Activated naive CD4-positive, alpha-beta T cell treated with anti-CD3 and anti-CD28 coated beads for 36 hours (primary cell): ENCODE results near the gene ZNF45. TPM values are rescaled to one million over a fixed set of nuclear protein-coding genes. Genes with fewer than 3 reads are reported as not detected.
A peak's percentile ranks its signal among the peaks of the same experiment; 100 is the strongest.
"Not testable (repeated sequence)": the region's sequence is repeated elsewhere in the genome, so short reads cannot be mapped to it uniquely, and the experiment has no call there.

Source experiments
- CTCF ChIA-PET: fragments of 350-600 bp; sonication (Branson Sonifier 250); formaldehyde crosslinking; loops from one replicate; lab custom pipeline; 2021; ENCODE audit warnings: antibody characterized with exemption; lab: Charles Lee
- DNase-seq: peaks from one replicate; pipeline ENCODE4 v3.0.0-alpha.2; 2020
- H3K27ac Mint-ChIP-seq: one replicate; pipeline ENCODE4 v1.8.0; 2021; ENCODE audit warnings: mild to moderate bottlenecking, mixed read lengths
- H3K27me3 Mint-ChIP-seq: one replicate; pipeline ENCODE4 v1.8.0; 2021; ENCODE audit warnings: low read depth, mixed read lengths
- H3K36me3 Mint-ChIP-seq: one replicate; pipeline ENCODE4 v1.8.0; 2021; ENCODE audit warnings: low read depth, mixed read lengths
- H3K4me1 Mint-ChIP-seq: one replicate; pipeline ENCODE4 v1.8.0; 2021; ENCODE audit warnings: low read depth, mixed read lengths
- H3K4me3 Mint-ChIP-seq: one replicate; pipeline ENCODE4 v1.8.0; 2021; ENCODE audit warnings: mild to moderate bottlenecking, moderate library complexity, mixed read lengths
- H3K9me3 Mint-ChIP-seq: one replicate; pipeline ENCODE4 v1.8.0; 2021; ENCODE audit warnings: mixed read lengths
- intact Hi-C: fragments of 100-400 bp; cut with micrococcal nuclease; formaldehyde crosslinking; loops from one replicate; pipeline ENCODE4 v1.15.1; 2023
- total RNA-seq, 2 experiments: library from RNA; stranded (reverse); gene quantifications; one replicate each; pipeline ENCODE4 v1.2.3, GENCODE V29; 2021

The ZNF45 gene
- total RNA-seq, 2 experiments from 2014 or later: 5.4 to 6.3 TPM

- Mint-ChIP-seq H3K36me3 (peaks cover 11% of the 10 kb centered on the region), H3K9me3 (peaks cover 35% of the 10 kb centered on the region)
- H3K4me3 Mint-ChIP-seq, H3K27me3 Mint-ChIP-seq, intact Hi-C loops, H3K4me1 Mint-ChIP-seq, CTCF ChIA-PET, DNase-seq, H3K27ac Mint-ChIP-seq: not testable (repeated sequence)
Observed at GRCh38 chr19:43947412-43947811, 12.3 kb upstream of the ZNF45 start.

- H3K27me3 Mint-ChIP-seq: peaks cover 5% of the 10 kb centered on the region
- H3K4me3 Mint-ChIP-seq: no peak overlapping the region
- H3K36me3 Mint-ChIP-seq: peaks cover 4% of the 10 kb centered on the region
- intact Hi-C loops: no loop called here
- no peaks in the 10 kb centered on the region for H3K4me1 Mint-ChIP-seq
- no peak for DNase-seq
- CTCF ChIA-PET: interaction anchor here (0.6 kb wide), 1 partner anchor 431 kb away, joined by 3 read pairs; no protein-coding TSS in a partner anchor
- peaks cover 10% of the 10 kb centered on the region for H3K9me3 Mint-ChIP-seq
- no peak overlapping the region for H3K27ac Mint-ChIP-seq
Observed at GRCh38 chr19:43941209-43941608, 6.1 kb upstream of the ZNF45 start.

- H3K36me3 Mint-ChIP-seq: no peaks in the 10 kb centered on the region
- H3K4me3 Mint-ChIP-seq: no peak overlapping the region
- no peak overlapping the region for H3K27ac Mint-ChIP-seq
- DNase-seq: no peak
- peaks cover 2% of the 10 kb centered on the region for H3K4me1 Mint-ChIP-seq
- peaks cover 7% of the 10 kb centered on the region for H3K9me3 Mint-ChIP-seq
- intact Hi-C loops: no loop called here
- H3K27me3 Mint-ChIP-seq: peaks cover 2% of the 10 kb centered on the region
- CTCF ChIA-PET: no interaction called here
Observed at GRCh38 chr19:43940719-43941118, 5.6 kb upstream of the ZNF45 start.

GRCh38 chr19:43939557-43940260 is 4.6 kb upstream of the ZNF45 start:
- H3K9me3 Mint-ChIP-seq: peaks cover 7% of the 10 kb centered on the region
- H3K4me3 Mint-ChIP-seq: no peak overlapping the region
- no peaks in the 10 kb centered on the region for H3K36me3 Mint-ChIP-seq
- no peak for DNase-seq
- CTCF ChIA-PET: no interaction called here
- H3K27ac Mint-ChIP-seq: no peak overlapping the region
- H3K4me1 Mint-ChIP-seq: peaks cover 6% of the 10 kb centered on the region
- intact Hi-C loops: no loop called here
- H3K27me3 Mint-ChIP-seq: peaks cover 2% of the 10 kb centered on the region

- H3K27ac Mint-ChIP-seq: no peak overlapping the region
- CTCF ChIA-PET: interaction anchor here (1.7 kb wide), 1 partner anchor 12 kb away, joined by 3 read pairs; no protein-coding TSS in a partner anchor
- H3K4me1 Mint-ChIP-seq: peaks cover 24% of the 10 kb centered on the region
- H3K4me3 Mint-ChIP-seq: peak overlapping the region; percentile 92
- peaks cover 5% of the 10 kb centered on the region for H3K9me3 Mint-ChIP-seq
- intact Hi-C loops: no loop called here
- DNase-seq: no peak
- no peaks in the 10 kb centered on the region for H3K27me3 Mint-ChIP-seq
- H3K36me3 Mint-ChIP-seq: peaks cover 17% of the 10 kb centered on the region
Observed at GRCh38 chr19:43936188-43936587, 1.1 kb upstream of the ZNF45 start.

GRCh38 chr19:43934055-43934984 is 762 bp downstream of the ZNF45 start:
- CTCF ChIA-PET: interaction anchor here (0.6 kb wide), 1 partner anchor 62 kb away, joined by 3 read pairs; no protein-coding TSS in a partner anchor
- Mint-ChIP-seq H3K4me3 (peak overlapping the region; percentile 92), H3K36me3 (peaks cover 32% of the 10 kb centered on the region), H3K27ac (peak overlapping the region; percentile 89), H3K9me3 (no peaks in the 10 kb centered on the region), H3K4me1 (peaks cover 24% of the 10 kb centered on the region), H3K27me3 (no peaks in the 10 kb centered on the region)
- DNase-seq: no peak
- intact Hi-C loops: loop anchor here (1.0 to 2.0 kb wide), 3 partner anchors 68 to 273 kb away; partner anchors contain the start of genes ZNF224 and ZNF230

- peaks cover 11% of the 10 kb centered on the region for H3K4me1 Mint-ChIP-seq
Observed at GRCh38 chr19:43928820-43929219, 6.3 kb downstream of the ZNF45 start.

GRCh38 chr19:43923875-43924274 is 11.2 kb downstream of the ZNF45 start:
- Mint-ChIP-seq H3K36me3 (peaks cover 93% of the 10 kb centered on the region), H3K4me3 (no peak overlapping the region), H3K27me3 (no peaks in the 10 kb centered on the region), H3K27ac (no peak overlapping the region), H3K4me1 (no peaks in the 10 kb centered on the region), H3K9me3 (peaks cover 28% of the 10 kb centered on the region)
- intact Hi-C loops: no loop called here
- CTCF ChIA-PET: interaction anchor here (0.7 kb wide), 1 partner anchor 1071 kb away, joined by 3 read pairs; no protein-coding TSS in a partner anchor
- DNase-seq: no peak

More at GRCh38 chr19:43928820-43929219, 6.3 kb downstream of the ZNF45 start:
- DNase-seq: no peak
- Mint-ChIP-seq H3K27me3 (no peaks in the 10 kb centered on the region), H3K27ac (no peak overlapping the region), H3K36me3 (peaks cover 84% of the 10 kb centered on the region), H3K4me3 (no peak overlapping the region), H3K9me3 (no peaks in the 10 kb centered on the region)
- intact Hi-C loops: no loop called here
- CTCF ChIA-PET: no interaction called here

GRCh38 chr19:43914051-43914450 is 21.0 kb downstream of the ZNF45 start:
- intact Hi-C loops: no loop called here
- CTCF ChIA-PET: interaction anchor here (0.6 kb wide), 1 partner anchor 234 kb away, joined by 7 read pairs; no protein-coding TSS in a partner anchor
- H3K27me3 Mint-ChIP-seq: no peaks in the 10 kb centered on the region
- no peak for DNase-seq
- peaks cover 64% of the 10 kb centered on the region for H3K9me3 Mint-ChIP-seq
- H3K36me3 Mint-ChIP-seq: peaks cover 72% of the 10 kb centered on the region
- H3K4me3 Mint-ChIP-seq: no peak overlapping the region
- no peaks in the 10 kb centered on the region for H3K4me1 Mint-ChIP-seq
- no peak overlapping the region for H3K27ac Mint-ChIP-seq

- CTCF ChIA-PET: no interaction called here
- Mint-ChIP-seq H3K9me3 (peaks cover 63% of the 10 kb centered on the region), H3K27ac (no peak overlapping the region)
Observed at GRCh38 chr19:43913383-43913782, 21.7 kb downstream of the ZNF45 start.

GRCh38 chr19:43910884-43911283 is 24.2 kb downstream of the ZNF45 start:
- CTCF ChIA-PET: no interaction called here
- no peak overlapping the region for H3K4me3 Mint-ChIP-seq
- intact Hi-C loops: no loop called here
- no peaks in the 10 kb centered on the region for H3K27me3 Mint-ChIP-seq
- no peak overlapping the region for H3K27ac Mint-ChIP-seq
- H3K9me3 Mint-ChIP-seq: peaks cover 71% of the 10 kb centered on the region
- no peaks in the 10 kb centered on the region for H3K4me1 Mint-ChIP-seq
- DNase-seq: no peak
- peaks cover 46% of the 10 kb centered on the region for H3K36me3 Mint-ChIP-seq

More at GRCh38 chr19:43913383-43913782, 21.7 kb downstream of the ZNF45 start:
- Mint-ChIP-seq H3K27me3 (no peaks in the 10 kb centered on the region), H3K36me3 (peaks cover 67% of the 10 kb centered on the region), H3K4me1 (no peaks in the 10 kb centered on the region), H3K4me3 (no peak overlapping the region)
- intact Hi-C loops: no loop called here
- no peak for DNase-seq

- H3K9me3 Mint-ChIP-seq: peaks cover 65% of the 10 kb centered on the region
- no peak overlapping the region for H3K4me3 Mint-ChIP-seq
- no peak overlapping the region for H3K27ac Mint-ChIP-seq
- intact Hi-C loops: no loop called here
- DNase-seq: no peak
- H3K27me3 Mint-ChIP-seq: no peaks in the 10 kb centered on the region
- H3K4me1 Mint-ChIP-seq: no peaks in the 10 kb centered on the region
- peaks cover 36% of the 10 kb centered on the region for H3K36me3 Mint-ChIP-seq
- CTCF ChIA-PET: no interaction called here
Observed at GRCh38 chr19:43908659-43909058, 26.4 kb downstream of the ZNF45 start.
